Activated B cell treated with CpG ODN at 0.5 μM for 24 hours (primary cell): Measurements from ENCODE around the gene SPECC1L. TPM values are rescaled to one million over a fixed set of nuclear protein-coding genes. Genes with fewer than 3 reads are reported as not detected.

Experiments
- ATAC-seq: fragments of 200-7000 bp; cut with Tn5 transposase; one replicate; pipeline ENCODE4 v1.10.0; 2021; ENCODE audit warnings: low read depth, mild to moderate bottlenecking, moderate library complexity
- CTCF ChIA-PET: fragments of 350-600 bp; sonication (Branson Sonifier 250); formaldehyde crosslinking; loops from one replicate; lab custom pipeline; 2021; ENCODE audit warnings: antibody characterized with exemption; lab: Charles Lee
- POLR2A ChIA-PET: fragments of 350-600 bp; sonication (Branson Sonifier 250); formaldehyde crosslinking; loops from one replicate; lab custom pipeline; 2021; ENCODE audit warnings: antibody characterized with exemption; lab: Charles Lee
- DNase-seq: peaks from one replicate; pipeline ENCODE4 v3.0.0; 2022
- H3K27ac Mint-ChIP-seq: one replicate; pipeline ENCODE4 v1.8.0; 2020; ENCODE audit warnings: mixed read lengths
- H3K27me3 Mint-ChIP-seq: one replicate; pipeline ENCODE4 v1.8.0; 2021; ENCODE audit warnings: mixed read lengths
- H3K36me3 Mint-ChIP-seq: one replicate; pipeline ENCODE4 v1.8.0; 2021; ENCODE audit warnings: low read depth, mixed read lengths
- H3K4me1 Mint-ChIP-seq: one replicate; pipeline ENCODE4 v1.8.0; 2021; ENCODE audit warnings: mixed read lengths
- H3K4me3 Mint-ChIP-seq: one replicate; pipeline ENCODE4 v1.8.0; 2020; ENCODE audit warnings: mild to moderate bottlenecking, mixed read lengths
- H3K9me3 Mint-ChIP-seq: one replicate; pipeline ENCODE4 v1.8.0; 2020; ENCODE audit warnings: mixed read lengths
- intact Hi-C: fragments of 100-400 bp; cut with micrococcal nuclease; formaldehyde crosslinking; loops from one replicate; pipeline ENCODE4 v1.15.1; 2024
- total RNA-seq: library from RNA; stranded (reverse); gene quantifications from 2 replicates; pipeline ENCODE4 v1.2.3, GENCODE V29; 2022
- TF ChIP-seq, protein P1 (sequence below): fragments of 200-600 bp; IDR thresholded peaks from one replicate; pipeline ENCODE4 v1.8.0; 2022; ENCODE audit warnings: antibody characterized with exemption, mild to moderate bottlenecking

SPECC1L gene
- total RNA-seq, 1 donor from 2014 or later = 59.0 TPM

DNA sequence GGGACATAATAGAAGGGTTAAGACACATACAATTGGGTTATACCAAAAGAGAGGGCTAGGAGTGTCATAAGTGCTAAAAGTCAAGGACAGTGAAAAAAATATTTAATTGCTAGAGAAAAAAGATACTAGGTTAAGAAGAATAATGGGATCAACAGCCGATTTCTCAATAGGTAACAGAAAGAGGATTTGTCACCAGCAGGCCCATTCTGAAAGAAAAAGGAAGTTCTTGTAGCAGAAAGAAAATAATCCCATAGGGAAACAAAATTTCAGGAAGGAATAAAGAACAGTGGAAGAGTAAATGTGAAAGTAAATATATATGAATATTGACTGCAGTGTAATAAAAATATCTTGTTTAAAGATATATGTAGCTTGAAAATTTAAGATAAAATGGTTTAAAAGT lies 113.5 kb downstream of the SPECC1L start:
- peaks cover 32% of the 10 kb centered on the region for H3K36me3 Mint-ChIP-seq
- peaks cover under 1% of the 10 kb centered on the region for H3K4me1 Mint-ChIP-seq
- no peak overlapping the region for H3K27ac Mint-ChIP-seq
- ChIA-PET POLR2A (no interaction called here), CTCF (no interaction called here)
- intact Hi-C loops = no loop called here
- no peaks in the 10 kb centered on the region for H3K27me3 Mint-ChIP-seq
- TF ChIP-seq, protein P1, sequence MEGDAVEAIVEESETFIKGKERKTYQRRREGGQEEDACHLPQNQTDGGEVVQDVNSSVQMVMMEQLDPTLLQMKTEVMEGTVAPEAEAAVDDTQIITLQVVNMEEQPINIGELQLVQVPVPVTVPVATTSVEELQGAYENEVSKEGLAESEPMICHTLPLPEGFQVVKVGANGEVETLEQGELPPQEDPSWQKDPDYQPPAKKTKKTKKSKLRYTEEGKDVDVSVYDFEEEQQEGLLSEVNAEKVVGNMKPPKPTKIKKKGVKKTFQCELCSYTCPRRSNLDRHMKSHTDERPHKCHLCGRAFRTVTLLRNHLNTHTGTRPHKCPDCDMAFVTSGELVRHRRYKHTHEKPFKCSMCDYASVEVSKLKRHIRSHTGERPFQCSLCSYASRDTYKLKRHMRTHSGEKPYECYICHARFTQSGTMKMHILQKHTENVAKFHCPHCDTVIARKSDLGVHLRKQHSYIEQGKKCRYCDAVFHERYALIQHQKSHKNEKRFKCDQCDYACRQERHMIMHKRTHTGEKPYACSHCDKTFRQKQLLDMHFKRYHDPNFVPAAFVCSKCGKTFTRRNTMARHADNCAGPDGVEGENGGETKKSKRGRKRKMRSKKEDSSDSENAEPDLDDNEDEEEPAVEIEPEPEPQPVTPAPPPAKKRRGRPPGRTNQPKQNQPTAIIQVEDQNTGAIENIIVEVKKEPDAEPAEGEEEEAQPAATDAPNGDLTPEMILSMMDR = no peak
- DNase-seq (no peak), ATAC-seq (no peak)
- no peak overlapping the region for H3K4me3 Mint-ChIP-seq
- no peaks in the 10 kb centered on the region for H3K9me3 Mint-ChIP-seq

DNA sequence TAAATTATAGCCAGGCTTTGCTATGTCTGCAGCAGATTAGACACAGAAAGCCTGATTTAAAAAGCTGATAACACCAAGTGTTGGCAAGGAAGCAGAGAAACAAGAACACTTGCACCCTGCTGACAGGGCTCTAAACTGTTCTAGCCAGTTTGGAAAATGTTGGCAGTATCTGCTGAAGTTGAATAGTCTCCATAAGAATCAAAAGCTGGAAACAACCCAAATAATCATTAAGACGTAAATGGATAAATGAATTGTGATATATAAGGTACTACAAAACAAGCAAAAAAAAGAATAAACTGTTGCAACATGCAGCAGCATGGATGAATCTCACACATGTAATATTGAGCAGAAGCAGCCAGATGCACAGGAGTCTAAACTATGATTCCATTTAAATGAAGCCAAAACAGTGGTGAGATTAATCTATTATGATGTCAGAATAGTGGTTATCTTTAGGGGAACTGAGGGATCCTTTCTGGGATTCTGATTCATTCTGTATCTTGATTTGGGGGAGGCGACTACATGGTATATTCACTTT lies 116.4 kb downstream of the SPECC1L start:
- intact Hi-C loops = no loop called here
- Mint-ChIP-seq H3K27ac (no peak overlapping the region), H3K4me3 (no peak overlapping the region), H3K27me3 (no peaks in the 10 kb centered on the region), H3K36me3 (peaks cover 24% of the 10 kb centered on the region), H3K4me1 (peaks cover 5% of the 10 kb centered on the region), H3K9me3 (no peaks in the 10 kb centered on the region)
- TF ChIP-seq, protein P1 = no peak
- ATAC-seq (no peak), DNase-seq (no peak)
- POLR2A ChIA-PET = interaction anchor here (0.7 kb wide), 1 partner anchor 93 kb away, joined by 3 read pairs; no protein-coding TSS in a partner anchor
- CTCF ChIA-PET = no interaction called here

DNA sequence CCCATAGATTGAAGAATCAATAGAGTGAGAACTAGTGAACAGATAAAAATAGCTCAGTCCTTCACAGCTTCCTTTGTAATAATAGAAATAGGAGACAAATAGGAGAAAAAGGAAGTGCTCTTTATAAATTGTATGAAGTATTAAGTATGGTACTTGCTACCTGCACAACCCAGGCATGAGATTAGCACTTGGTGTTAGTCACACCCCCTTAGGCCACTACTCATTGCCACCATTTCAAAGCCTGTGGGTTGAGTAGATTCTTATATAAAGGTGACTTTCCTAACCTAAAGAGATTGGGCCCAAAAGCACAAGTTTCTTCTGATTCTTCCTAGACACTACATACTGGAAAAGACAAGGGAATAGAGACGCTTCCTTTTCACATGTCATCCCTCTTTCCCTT lies 119.0 kb downstream of the SPECC1L start:
- no peak overlapping the region for H3K4me3 Mint-ChIP-seq
- ATAC-seq (no peak), DNase-seq (no peak)
- ChIA-PET CTCF (no interaction called here), POLR2A (no interaction called here)
- H3K4me1 Mint-ChIP-seq = peaks cover 5% of the 10 kb centered on the region
- H3K36me3 Mint-ChIP-seq = peaks cover 35% of the 10 kb centered on the region
- intact Hi-C loops = no loop called here
- no peaks in the 10 kb centered on the region for H3K27me3 Mint-ChIP-seq
- no peak overlapping the region for H3K27ac Mint-ChIP-seq
- no peaks in the 10 kb centered on the region for H3K9me3 Mint-ChIP-seq
- TF ChIP-seq, protein P1 = no peak

DNA sequence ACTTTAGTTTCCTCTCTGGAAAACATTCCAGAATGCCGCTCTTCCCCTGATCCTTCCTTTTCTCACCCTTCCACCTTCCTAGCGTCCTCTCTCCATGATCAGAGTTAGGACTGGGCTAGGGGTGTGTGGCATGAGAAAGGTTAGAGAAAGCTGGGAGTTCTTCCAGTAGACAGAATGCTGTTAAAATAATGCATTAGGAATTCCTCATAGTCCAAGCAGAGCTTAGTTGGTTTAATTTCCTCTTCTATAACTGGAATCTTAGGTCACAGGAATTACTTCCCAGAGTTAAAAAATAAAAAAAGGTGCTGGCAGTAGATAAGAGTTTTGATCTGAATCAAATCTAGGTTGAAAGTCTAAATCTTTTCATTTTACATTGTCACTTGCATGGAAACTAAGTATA lies 119.5 kb downstream of the SPECC1L start:
- no peak overlapping the region for H3K4me3 Mint-ChIP-seq
- H3K4me1 Mint-ChIP-seq = peaks cover 5% of the 10 kb centered on the region
- ChIA-PET POLR2A (no interaction called here), CTCF (no interaction called here)
- peaks cover 39% of the 10 kb centered on the region for H3K36me3 Mint-ChIP-seq
- no peaks in the 10 kb centered on the region for H3K27me3 Mint-ChIP-seq
- intact Hi-C loops = no loop called here
- H3K9me3 Mint-ChIP-seq = no peaks in the 10 kb centered on the region
- ATAC-seq = no peak
- DNase-seq = no peak
- no peak overlapping the region for H3K27ac Mint-ChIP-seq
- TF ChIP-seq, protein P1 = no peak

DNA sequence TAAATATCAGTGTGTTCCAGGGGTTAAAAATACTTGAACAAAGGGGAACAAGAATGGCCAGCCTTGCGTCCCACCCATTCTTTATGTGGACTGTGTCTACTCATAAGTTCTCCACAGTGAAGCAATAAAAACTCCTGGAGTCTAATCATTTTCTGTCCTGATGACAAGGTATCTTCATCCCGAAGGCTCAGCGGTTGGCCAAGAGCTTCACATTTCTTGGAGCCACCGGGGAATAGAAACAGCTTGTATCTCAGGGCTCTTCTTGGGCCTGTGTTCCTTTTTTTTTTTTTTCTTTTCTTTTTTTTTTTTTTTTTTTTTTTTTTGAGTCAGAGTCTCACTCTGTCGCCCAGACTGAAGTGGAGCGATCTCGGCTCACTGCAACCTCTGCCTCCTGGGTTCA lies 119.9 kb downstream of the SPECC1L start:
- Mint-ChIP-seq H3K4me3 (no peak overlapping the region), H3K27ac (no peak overlapping the region), H3K36me3 (peaks cover 37% of the 10 kb centered on the region), H3K9me3 (no peaks in the 10 kb centered on the region), H3K4me1 (peaks cover 5% of the 10 kb centered on the region), H3K27me3 (no peaks in the 10 kb centered on the region)
- intact Hi-C loops = no loop called here
- no peak for ATAC-seq
- CTCF ChIA-PET = no interaction called here
- TF ChIP-seq, protein P1 = no peak
- POLR2A ChIA-PET = no interaction called here
- DNase-seq = no peak
